Neutrophil (primary cell): ENCODE results near the gene C2orf66.

Source experiments
- H3K27ac ChIP-seq: fragments of 200-600 bp; sonication (generic); 2 replicates; pipeline ENCODE4 v1.5.1; 2016; ENCODE audit warnings: mild to moderate bottlenecking, moderate library complexity
- H3K27me3 ChIP-seq: fragments of 200-600 bp; sonication (generic); 2 replicates; pipeline ENCODE4 v1.6.0; 2016; ENCODE audit warnings: mild to moderate bottlenecking
- H3K36me3 ChIP-seq: fragments of 200-600 bp; sonication (generic); 2 replicates; pipeline ENCODE4 v1.5.1; 2017
- H3K4me1 ChIP-seq, 2 experiments: fragments of 200-600 bp in 1 of 2; sonication (generic) in 1 of 2; 1 replicate in 1 of 2; 2 replicates in 1 of 2; pipeline versions ENCODE4 v1.5.1 to v1.6.1; 2013 to 2016; ENCODE audit warnings: low read depth in 1 of 2, low read length in 1 of 2, mild to moderate bottlenecking in 1 of 2, moderate library complexity in 1 of 2; ENCODE audit not compliant: control insufficient read depth in 1 of 2, insufficient read depth in 1 of 2
- H3K4me3 ChIP-seq, 2 experiments: fragments of 200-600 bp in 1 of 2; sonication (generic) in 1 of 2; 1 replicate in 1 of 2; 2 replicates in 1 of 2; pipeline ENCODE4 v1.5.1; 2013 to 2016; ENCODE audit warnings: low read depth in 1 of 2, low read length in 1 of 2, mild to moderate bottlenecking in 1 of 2, moderate library complexity in 1 of 2
- H3K9me3 ChIP-seq: fragments of 200-600 bp; sonication (generic); 2 replicates; pipeline ENCODE4 v1.5.1; 2016
- TF ChIP-seq, protein P1 (sequence below): fragments of 200-600 bp; sonication (generic); IDR thresholded peaks from 2 replicates; pipeline ENCODE4 v1.5.1; 2016; ENCODE audit warnings: antibody characterized with exemption

The C2orf66 gene

DNA sequence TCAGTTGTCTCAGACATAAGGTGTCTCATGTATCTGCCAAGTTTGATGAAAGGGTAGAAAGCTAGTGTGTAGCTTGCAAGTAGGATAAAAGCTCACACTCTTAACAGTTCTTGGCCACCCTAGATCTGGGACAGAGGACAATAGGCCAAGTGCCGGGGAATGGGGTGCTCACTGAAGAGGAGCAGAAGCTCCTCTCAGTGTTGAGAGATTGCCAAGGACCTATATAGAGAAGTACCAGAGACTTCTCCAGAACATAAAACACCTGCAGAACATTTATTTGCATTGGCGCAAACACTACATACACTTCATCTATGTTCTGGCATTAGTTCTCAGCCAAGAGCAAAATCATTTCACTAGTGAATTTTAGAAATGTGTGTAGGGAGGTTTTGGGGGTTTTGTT is 6.8 kb downstream of the C2orf66 start:
- Histone ChIP-seq H3K9me3 (no peaks in the 10 kb centered on the region), H3K4me1 (peaks cover 7 to 10% of the 10 kb centered on the region in 2 experiments), H3K4me3 (no peak overlapping the region), H3K36me3 (peaks cover 5% of the 10 kb centered on the region), H3K27me3 (peaks cover 40% of the 10 kb centered on the region), H3K27ac (no peak overlapping the region)
- TF ChIP-seq, protein P1, sequence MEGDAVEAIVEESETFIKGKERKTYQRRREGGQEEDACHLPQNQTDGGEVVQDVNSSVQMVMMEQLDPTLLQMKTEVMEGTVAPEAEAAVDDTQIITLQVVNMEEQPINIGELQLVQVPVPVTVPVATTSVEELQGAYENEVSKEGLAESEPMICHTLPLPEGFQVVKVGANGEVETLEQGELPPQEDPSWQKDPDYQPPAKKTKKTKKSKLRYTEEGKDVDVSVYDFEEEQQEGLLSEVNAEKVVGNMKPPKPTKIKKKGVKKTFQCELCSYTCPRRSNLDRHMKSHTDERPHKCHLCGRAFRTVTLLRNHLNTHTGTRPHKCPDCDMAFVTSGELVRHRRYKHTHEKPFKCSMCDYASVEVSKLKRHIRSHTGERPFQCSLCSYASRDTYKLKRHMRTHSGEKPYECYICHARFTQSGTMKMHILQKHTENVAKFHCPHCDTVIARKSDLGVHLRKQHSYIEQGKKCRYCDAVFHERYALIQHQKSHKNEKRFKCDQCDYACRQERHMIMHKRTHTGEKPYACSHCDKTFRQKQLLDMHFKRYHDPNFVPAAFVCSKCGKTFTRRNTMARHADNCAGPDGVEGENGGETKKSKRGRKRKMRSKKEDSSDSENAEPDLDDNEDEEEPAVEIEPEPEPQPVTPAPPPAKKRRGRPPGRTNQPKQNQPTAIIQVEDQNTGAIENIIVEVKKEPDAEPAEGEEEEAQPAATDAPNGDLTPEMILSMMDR, result no peak

DNA sequence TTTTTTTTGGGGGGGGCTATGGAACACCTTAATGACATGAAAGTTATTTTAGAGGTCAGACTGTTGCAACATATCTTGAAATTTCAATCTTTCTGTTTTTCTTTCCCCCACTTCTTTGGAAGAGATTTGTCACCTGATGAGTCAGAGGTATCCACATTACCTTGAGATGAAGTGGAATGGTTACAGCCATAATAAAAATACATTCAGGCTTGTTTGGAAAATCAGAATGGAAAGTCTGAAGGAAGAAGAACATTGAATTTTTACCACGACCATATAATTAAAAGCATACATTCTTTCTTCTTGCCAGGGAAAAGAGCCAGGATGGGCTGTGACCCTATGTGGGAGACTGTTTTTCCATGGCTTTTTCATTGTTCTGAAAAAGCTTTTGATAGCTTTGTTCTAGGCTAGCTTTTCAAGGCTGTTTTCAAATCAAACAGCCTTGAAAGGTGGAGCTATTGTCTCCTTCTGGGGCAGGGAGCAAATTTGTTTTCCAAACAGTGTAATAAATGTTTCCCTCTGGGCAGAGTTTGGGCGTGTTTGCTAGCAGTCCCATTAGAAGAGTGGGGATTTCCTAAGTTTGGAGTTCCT is 7.4 kb downstream of the C2orf66 start:
- TF ChIP-seq, protein P1, result no peak
- H3K36me3 ChIP-seq, result peaks cover 12% of the 10 kb centered on the region
- H3K27ac ChIP-seq, result no peak overlapping the region
- H3K4me1 ChIP-seq, result peaks cover 7 to 10% of the 10 kb centered on the region in 2 experiments
- H3K9me3 ChIP-seq, result no peaks in the 10 kb centered on the region
- H3K27me3 ChIP-seq, result peaks cover 40% of the 10 kb centered on the region
- H3K4me3 ChIP-seq, result no peak overlapping the region

DNA sequence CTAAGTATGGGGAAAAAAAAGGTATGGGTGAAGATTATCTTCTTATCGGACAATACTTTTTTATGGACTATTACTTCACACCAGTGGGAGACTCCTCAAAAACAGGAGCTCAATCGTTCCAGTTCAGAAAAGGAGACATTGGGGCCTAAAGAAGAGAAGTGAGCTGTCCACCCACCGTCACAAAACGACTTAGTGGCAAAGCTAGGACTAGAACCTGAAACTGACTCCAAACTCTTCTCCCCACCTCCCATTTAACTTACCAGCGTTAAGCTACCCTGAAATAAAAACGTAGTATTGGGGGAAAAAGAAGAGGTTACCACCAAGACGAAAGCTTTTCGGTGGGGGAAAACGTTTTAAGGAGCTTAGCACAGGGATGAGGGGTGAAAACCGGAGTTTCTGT is 10.2 kb downstream of the C2orf66 start:
- H3K27ac ChIP-seq, result peak overlapping the region; percentile 58
- no peaks in the 10 kb centered on the region for H3K9me3 ChIP-seq
- H3K4me3 ChIP-seq, result peak overlapping the region; percentile 61 to 79
- peaks cover 18% of the 10 kb centered on the region for H3K27me3 ChIP-seq
- TF ChIP-seq, protein P1, result no peak
- peaks cover 33% of the 10 kb centered on the region for H3K36me3 ChIP-seq
- peaks cover 7 to 10% of the 10 kb centered on the region in 2 experiments for H3K4me1 ChIP-seq

DNA sequence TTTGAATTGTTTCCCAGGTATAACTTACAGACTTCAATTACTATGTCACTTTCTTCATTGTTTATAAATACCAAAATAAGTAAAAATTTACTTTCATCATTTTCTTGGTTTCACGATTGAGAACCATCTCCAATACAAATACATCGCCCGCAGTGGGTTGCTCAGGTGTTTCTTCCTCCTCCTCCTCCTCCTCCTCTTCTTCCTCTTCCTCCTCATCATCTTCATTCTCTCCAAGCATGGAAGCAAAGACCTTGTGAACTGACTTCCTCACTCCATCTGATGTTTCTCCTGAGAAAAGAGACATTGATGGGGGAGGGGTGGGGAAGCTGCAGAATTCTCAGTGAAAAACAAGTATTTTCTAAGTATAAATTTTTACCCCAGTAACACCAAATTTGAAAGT is 16.3 kb downstream of the C2orf66 start:
- no peaks in the 10 kb centered on the region for H3K27me3 ChIP-seq
- TF ChIP-seq, protein P1, result no peak
- no peaks in the 10 kb centered on the region for H3K4me1 ChIP-seq
- H3K36me3 ChIP-seq, result peaks cover 87% of the 10 kb centered on the region
- no peak overlapping the region for H3K27ac ChIP-seq
- no peak overlapping the region for H3K4me3 ChIP-seq
- no peaks in the 10 kb centered on the region for H3K9me3 ChIP-seq

DNA sequence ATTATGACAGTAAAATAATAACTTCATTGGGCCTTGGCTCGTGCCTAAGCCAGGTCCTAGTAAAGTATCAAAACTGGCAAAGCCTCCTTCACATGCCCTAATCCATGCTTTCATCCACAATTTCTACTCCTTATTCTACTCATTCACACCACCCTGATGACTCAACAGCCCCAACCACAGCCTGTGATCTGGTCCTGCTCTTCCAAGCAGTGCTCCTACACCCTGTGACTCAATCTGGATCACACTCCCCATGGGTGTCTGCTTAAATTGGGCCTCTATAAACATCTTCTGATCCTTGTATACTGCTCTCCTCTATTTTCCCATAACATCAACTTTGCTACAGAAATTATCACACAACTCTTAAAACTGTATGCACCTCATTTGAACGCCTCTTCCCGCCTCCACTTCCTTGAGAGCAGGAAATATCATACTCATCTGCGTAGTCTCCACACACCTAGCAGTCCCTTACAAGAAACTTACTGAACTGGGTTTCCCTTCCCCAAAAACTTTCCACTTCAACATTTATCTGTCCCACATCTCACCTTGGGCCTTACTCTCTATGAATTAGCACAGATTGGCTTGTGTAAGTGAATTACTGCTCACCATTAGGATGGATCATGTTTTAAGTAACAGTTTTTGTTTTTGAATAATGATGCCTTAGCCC is 25.6 kb downstream of the C2orf66 start:
- H3K27ac ChIP-seq, result no peak overlapping the region
- no peaks in the 10 kb centered on the region for H3K9me3 ChIP-seq
- no peaks in the 10 kb centered on the region for H3K27me3 ChIP-seq
- no peak overlapping the region for H3K4me3 ChIP-seq
- peaks cover 89% of the 10 kb centered on the region for H3K36me3 ChIP-seq
- TF ChIP-seq, protein P1, result no peak
- no peaks in the 10 kb centered on the region for H3K4me1 ChIP-seq
